ENCODE results near the gene ABHD11.
A peak's percentile ranks its signal among the peaks of the same experiment; 100 is the strongest.
"Not testable (repeated sequence)": the region's sequence is repeated elsewhere in the genome, so short reads cannot be mapped to it uniquely, and the experiment has no call there.

ABHD11 gene

DNA sequence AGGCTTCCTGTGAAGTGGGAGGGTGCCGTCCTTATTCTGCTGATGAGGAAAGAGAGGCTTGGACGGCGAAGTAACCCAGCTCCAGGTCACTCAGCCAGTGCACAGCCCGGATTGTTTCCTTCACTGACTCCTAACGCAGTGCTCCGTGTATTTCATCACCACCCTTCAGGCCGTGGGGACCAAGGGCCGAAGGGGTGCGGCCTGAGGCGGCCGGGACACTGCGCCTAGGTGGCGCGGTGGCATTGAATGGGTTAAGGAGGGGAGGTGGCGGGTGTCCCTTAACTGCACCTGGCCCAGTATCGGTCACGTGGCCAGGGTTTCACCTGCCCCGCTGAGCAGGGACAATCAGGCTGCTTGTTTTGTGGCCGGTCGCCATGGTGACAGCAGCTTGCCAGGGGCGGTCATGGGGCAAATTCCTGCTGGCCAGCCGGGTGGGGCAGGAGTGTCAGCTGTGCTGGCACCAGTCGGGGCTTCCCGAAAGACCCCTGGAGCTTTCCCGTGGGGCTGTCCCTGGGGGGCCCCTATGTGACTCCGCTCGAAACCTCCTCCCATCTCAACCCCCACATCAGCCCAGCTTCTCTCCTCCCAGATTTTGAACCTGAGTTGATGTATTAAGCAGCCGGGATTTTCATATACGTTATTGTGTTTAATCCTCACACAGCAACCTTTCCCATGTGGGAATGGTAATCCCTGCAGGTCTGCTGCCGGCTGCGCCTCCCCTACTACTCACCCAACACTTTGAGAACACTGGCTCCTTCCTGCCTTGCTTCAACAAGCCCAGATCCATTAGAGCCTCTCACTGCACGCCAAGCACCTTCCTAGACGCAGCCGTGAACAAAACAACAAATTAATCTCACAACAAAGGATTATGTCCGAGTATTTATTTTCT lies 4.4 kb upstream of the ABHD11 start:
- no peak for DNase-seq

DNA sequence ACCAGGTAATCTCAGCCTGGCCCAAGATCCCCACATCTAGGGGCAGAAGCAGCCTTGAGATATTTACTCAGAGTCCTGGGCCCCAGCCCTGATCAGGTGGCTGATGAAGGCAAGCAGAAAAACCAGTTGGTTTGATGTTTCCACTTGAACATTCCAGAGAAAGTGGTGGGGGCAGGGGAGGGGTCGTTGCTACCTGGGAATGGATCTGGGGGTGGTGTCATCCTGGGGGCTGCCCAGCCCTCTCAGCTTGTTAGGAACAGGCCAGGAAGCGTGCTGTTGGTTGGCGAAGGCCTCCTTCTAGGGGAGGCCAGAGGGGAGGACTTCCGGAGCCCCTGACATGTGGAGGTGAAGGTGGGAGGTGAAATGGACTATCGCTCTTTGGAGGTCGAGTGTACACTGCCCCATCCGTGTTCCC lies 3.7 kb upstream of the ABHD11 start:
- no peak for DNase-seq

GRCh38 chr7:73741600-73741999 lies 3.0 kb upstream of the ABHD11 start:
- no peak for DNase-seq

- no peak for DNase-seq
Observed at GRCh38 chr7:73740771-73741170, 2.2 kb upstream of the ABHD11 start.

DNA sequence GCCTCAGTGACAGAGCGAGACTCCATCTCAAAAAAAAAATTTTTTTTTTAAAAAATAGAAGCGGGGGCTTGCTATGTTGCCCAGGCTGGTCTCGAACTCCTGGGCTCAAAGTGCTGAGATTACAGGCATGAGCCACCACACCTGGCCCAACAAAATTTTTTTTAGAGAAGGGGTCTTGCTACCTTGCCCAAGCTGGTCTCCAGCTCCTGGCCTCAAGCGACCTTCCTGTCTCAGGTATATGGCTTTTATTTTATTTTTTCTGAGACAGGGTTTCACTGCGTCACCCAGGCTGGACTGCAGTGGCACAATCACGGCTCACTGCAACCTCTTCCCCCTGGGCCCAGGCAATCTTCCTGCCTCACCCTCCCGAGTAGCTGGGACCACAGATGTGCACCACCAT lies 1.6 kb upstream of the ABHD11 start:
- DNase-seq, result no peak

DNA sequence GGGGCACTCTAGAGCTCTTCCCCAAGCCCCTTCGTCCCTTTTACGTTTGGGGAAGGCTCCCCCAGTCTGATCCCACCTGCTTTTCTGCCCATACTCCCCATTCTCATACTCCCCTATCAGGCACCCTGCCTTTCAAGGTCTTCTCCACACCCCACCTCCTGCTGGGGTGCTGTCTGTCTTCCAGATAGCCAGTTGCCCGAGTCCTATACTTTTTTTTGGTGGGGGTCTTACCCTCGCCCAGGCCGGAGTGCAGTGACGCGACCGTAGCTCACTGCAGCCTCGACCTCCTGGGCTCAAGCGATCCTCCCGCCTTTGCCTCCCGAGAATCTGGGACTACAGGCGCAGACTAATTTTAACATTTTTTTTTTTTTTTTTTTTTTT lies 775 bp upstream of the ABHD11 start:
- DNase-seq, result no peak

DNA sequence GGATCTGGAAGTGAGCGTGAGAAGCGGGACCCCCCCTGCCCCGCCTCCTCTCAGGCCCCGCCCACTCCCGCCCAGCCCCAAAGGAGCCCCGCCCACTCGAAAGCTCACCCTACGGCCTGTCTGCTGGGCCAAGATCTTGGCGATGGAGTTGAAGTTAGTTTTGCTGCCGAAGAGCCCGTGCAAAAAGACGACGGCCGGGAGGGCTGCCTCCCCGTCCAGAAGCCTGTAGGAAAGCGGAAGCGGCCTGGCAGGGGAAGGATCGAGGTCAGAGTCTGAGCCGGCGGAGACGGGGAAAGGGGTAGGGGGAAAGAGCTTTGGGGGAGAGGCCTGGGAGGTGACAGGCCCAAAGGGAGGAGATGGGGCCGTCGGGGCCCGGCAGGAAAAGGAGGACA lies 386 bp downstream of the ABHD11 start:
- no peak for DNase-seq

DNA sequence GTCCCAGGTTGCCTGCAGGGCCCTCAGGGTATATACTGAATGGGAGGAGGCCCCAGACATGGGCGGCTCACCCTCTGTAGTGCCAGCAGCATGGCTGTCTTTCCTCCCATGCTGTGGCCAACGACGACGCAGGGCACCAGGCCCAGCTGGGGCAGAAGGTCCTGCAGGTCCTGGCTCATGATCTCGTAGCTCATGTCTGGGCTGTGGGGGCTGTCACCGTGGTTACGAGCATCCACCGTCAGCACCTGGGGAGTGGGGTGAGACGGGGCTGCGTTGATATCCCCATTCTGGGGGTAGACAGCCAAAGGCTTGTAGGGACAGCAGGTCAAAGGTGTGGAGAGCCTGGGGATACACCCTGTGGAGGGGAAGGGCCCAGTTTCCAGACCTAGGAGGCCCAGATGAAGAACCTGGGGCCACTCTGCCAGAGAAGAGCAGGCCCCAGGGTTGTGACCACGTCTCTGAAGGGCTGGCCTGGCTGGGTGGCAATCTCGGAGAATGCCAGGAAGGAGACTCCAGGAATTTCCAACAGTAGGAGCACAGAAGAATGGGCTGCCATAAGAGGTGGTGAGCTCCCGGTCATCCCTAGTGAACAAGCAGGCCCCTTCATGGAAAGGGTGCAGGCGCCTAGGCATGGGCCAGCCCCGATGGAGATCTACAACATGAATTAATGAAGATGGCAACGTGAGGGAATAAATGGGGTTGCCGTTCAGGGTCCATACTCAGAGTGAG lies 947 bp downstream of the ABHD11 start:
- no peak for DNase-seq

GRCh38 chr7:73736885-73737284 lies 1.7 kb downstream of the ABHD11 start:
- no peak for DNase-seq

GRCh38 chr7:73735528-73735905 lies 3.1 kb downstream of the ABHD11 start:
- DNase-seq, result no peak

GRCh38 chr7:73734619-73735527 lies 3.7 kb downstream of the ABHD11 start:
- DNase-seq, result peak; percentile 26

DNA sequence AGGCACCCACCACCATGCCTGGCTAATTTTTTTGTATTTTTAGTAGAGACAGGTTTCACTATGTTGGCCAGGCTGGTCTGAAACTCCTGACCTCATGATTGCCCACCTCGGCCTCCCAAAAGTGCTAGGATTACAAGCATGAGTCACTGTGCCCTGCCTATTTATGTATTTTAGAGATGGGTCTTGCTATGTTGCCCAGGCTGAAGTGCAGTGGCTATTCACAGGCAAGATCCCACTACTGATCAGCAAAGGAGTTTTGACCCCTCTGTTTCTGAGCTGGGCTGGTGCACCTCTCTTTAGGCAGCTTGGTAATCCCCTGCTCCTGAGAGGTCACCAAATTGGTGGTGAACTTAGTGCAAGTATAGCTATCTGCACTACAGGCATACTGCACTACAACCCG lies 6.2 kb downstream of the ABHD11 start:
- DNase-seq, result no peak

GRCh38 chr7:73730485-73730884 lies 8.1 kb downstream of the ABHD11 start:
- no peak for DNase-seq

DNA sequence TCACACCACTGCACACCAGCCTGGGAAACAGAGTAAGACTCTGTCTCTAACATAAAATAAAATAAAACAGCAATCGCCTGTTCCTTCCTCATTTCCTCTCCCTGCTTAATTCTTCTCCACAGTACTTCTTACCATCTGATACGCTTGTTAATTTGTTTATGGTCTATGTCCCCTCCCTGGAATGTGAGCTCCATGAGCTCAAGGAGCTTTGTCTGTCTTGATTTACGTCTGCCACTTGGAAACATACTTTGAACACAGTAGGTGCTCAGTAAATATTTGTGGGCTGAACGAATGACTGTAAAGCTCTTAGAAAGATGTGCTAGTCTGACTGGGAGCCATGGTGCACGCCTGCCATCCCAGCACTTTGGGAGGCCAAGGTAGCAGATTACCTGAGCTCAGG lies 10.1 kb downstream of the ABHD11 start:
- no peak for DNase-seq

- no peak for DNase-seq
Observed at GRCh38 chr7:73727952-73728351, 10.7 kb downstream of the ABHD11 start.

DNA sequence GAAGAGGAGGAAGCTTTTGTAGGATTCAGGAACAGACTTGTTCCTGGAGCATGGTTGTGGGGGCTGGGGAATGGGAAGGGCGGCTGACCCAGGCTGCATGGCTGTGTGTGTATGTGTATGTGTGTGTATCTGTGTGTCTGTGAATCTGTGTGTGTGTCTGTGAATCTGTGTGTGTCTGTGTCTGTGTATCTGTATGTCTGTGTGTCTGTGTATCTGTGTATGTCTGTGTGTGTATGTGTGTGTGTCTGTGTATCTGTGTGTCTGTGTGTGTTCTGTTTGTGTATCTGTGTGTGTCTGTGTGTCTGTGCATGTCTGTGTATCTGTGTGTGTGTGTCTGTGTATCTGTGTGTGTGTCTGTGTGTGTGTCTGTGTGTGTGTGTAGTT lies 12.5 kb downstream of the ABHD11 start:
- no peak for DNase-seq

DNA sequence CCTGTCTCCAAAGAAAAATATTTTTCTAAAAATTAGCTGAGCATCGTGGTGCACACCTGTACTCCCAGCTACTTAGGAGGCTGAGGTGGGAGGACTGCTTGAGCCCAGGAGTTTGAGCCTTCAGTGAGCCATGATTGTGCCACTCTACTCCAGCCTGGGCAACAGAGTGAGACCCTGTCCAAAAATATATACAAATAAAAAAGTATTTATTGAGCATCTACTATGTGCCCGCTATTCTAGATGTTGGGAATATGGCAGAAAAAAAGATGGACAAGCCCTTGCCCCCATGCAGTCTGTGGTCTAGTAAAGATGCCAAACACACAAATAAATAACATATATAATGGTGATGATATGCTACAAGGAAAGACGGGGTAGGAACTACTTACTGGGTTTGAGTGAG lies 14.8 kb downstream of the ABHD11 start:
- no peak for DNase-seq

- no peak for DNase-seq
Observed at GRCh38 chr7:73722785-73723184, 15.8 kb downstream of the ABHD11 start.

DNA sequence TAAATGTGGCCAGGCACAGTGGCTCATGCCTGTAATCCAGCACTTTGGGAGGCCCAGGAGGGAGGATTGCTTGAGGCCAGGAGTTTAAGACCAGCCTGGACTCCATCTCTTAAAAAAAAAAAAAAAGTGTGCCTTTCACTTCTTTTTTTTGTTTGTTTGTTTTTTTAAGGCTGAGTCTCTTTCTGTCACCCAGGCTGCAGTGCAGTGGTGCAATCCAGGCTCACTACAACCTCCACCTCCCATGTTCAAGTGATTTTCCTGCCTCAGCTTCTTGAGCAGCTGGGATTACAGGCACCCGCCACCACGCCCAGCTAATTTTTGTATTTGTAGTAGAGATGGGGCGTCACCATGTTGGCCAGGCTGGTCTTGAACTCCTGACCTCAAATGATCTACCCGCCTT lies 16.4 kb downstream of the ABHD11 start:
- DNase-seq, result not testable (repeated sequence)

GRCh38 chr7:73721377-73721817 lies 17.2 kb downstream of the ABHD11 start:
- no peak for DNase-seq

DNA sequence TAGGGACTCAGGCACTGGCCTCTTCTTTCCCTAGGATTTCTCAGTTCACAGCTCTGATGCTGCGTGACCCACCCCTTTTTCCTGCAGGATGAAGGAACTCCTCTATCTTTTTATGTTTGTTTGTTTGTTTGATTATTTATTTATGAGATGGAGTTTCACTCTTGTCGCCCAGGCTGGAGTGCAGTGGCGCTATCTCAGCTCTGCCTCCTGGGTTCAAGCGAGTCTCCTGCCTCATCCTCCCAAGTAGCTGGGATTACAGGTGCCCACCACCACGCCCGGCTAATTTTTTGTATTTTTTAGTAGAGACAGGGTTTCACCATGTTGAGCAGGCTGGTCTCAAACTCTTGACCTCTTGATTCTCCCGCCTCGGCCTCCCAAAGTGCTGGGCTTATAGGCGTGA lies 18.2 kb downstream of the ABHD11 start:
- DNase-seq, result not testable (repeated sequence)

DNA sequence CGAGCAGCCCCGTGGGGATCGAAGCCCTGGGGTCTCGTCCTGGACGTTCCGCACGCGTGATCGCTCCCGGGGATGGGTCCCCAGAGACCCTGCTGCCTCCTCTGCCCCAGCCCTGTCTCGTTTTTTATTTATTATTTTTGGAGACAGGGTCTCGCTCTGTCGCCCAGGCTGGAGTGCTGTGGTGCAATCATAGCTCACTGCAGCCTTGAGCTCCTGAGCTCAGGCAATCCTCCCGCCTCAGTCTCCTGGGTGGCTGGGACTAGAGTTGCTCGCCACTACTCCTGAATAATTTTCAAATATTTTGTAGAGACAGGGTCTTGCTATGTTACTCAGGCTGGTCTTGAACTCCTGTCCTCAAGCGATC lies 18.8 kb downstream of the ABHD11 start:
- no peak for DNase-seq

All from SIG-M5 (cell line).